Measurements from ENCODE around the gene SOX4.

The SOX4 gene

DNA sequence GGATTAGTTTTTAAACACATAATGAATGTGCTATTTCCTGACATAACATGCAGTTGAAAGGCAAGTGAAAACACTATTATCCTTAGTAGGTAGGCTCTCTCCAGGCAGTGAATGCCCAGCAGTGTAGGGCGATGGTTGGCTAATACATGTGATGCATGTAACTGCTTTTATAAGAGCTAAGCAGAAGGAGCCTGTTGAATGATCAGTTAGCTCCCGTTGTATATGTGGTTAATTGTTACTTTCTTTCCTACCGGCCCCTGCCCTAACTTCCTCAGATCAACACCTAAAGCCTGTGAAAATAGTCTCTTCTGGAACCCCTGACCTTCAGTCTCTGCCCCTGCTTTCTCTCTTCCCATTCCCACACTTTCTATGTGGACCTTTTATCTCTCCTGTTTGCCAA, 10.5 kb downstream of the SOX4 start:
- Histone ChIP-seq H3K4me3 (ENCODE audit: low read length) (no peak overlapping the region), H3K4me1 (ENCODE audit: insufficient read depth, low read length) (peaks cover 12% of the 10 kb centered on the region), H3K9me3 (ENCODE audit: insufficient read depth, low read depth, low read length) (no peaks in the 10 kb centered on the region), H3K36me3 (ENCODE audit: insufficient read depth, low read depth, low read length) (peaks cover 11% of the 10 kb centered on the region; the same call in 1 of the 2 replicates), H3K27ac (ENCODE audit: low read length) (no peak overlapping the region), H3K27me3 (ENCODE audit: insufficient read depth, low read length) (no peaks in the 10 kb centered on the region), H3K9ac (ENCODE audit: low read depth, low read length) (no peak overlapping the region)

GRCh38 chr6:21605166-21605565, 11.6 kb downstream of the SOX4 start:
- H3K36me3 ChIP-seq (ENCODE audit: insufficient read depth, low read depth, low read length) = 0 out of 2 replicates have a peak, but pooled peaks cover under 1% of the 10 kb centered on the region
- no peak overlapping the region for H3K27ac ChIP-seq (ENCODE audit: low read length)
- H3K27me3 ChIP-seq (ENCODE audit: insufficient read depth, low read length) = no peaks in the 10 kb centered on the region
- H3K4me1 ChIP-seq (ENCODE audit: insufficient read depth, low read length) = peaks cover 3% of the 10 kb centered on the region; the same call in 1 of the 2 replicates
- no peaks in the 10 kb centered on the region for H3K9me3 ChIP-seq (ENCODE audit: insufficient read depth, low read depth, low read length)
- no peak overlapping the region for H3K9ac ChIP-seq (ENCODE audit: low read depth, low read length)
- no peak overlapping the region for H3K4me3 ChIP-seq (ENCODE audit: low read length)

DNA sequence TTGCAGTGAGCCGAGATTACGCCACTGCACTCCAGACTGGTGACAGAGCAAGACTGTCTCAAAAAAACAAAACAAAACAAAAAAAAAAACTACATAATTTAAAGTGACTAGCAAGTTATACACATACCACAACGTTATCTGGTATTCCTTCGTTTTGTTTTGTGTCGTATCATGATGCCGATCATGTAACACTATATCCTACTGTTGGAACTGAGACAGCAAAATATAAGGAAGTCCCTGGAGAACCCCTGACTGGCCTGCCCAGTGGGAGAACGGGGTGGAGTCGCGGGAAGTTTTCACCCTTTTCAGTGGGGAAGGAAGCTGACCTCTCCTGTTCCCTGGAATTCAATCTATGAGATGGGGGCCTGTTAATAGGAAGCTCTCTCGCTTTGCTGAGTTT, 15.1 kb downstream of the SOX4 start:
- no peaks in the 10 kb centered on the region for H3K9me3 ChIP-seq (ENCODE audit: insufficient read depth, low read depth, low read length)
- 0 out of 2 replicates have a peak, but pooled peaks cover 2% of the 10 kb centered on the region for H3K4me1 ChIP-seq (ENCODE audit: insufficient read depth, low read length)
- H3K27ac ChIP-seq (ENCODE audit: low read length) = no peak overlapping the region
- no peaks in the 10 kb centered on the region for H3K27me3 ChIP-seq (ENCODE audit: insufficient read depth, low read length)
- no peak overlapping the region for H3K9ac ChIP-seq (ENCODE audit: low read depth, low read length)
- no peaks in the 10 kb centered on the region for H3K36me3 ChIP-seq (ENCODE audit: insufficient read depth, low read depth, low read length)
- H3K4me3 ChIP-seq (ENCODE audit: low read length) = no peak overlapping the region

DNA sequence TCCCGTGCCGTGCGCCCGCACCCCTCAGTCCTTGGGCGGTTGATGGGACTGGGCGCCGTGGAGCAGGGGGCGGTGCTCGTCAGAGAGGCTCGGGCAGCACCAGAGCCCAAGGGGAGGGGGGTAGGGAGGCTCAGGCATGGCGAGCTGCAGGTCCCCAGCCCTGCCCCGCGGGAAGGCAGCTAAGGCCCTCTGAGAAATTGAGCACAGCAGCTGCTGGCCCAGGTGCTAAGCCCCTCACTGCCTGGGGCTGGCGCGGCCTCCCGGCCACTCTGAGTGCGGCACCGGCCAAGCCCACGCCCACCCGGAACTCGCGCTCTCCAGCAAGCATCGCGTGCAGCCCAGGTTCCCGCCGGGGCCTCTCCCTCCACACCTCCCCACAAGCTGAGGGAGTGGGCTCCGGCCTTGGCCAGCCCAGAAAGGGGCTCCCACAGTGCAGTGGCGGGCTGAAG, 16.4 kb downstream of the SOX4 start:
- H3K4me3 ChIP-seq (ENCODE audit: low read length) = no peak overlapping the region
- H3K27ac ChIP-seq (ENCODE audit: low read length) = no peak overlapping the region
- H3K4me1 ChIP-seq (ENCODE audit: insufficient read depth, low read length) = 0 out of 2 replicates have a peak, but pooled peaks cover 3% of the 10 kb centered on the region
- no peaks in the 10 kb centered on the region for H3K9me3 ChIP-seq (ENCODE audit: insufficient read depth, low read depth, low read length)
- no peaks in the 10 kb centered on the region for H3K36me3 ChIP-seq (ENCODE audit: insufficient read depth, low read depth, low read length)
- H3K27me3 ChIP-seq (ENCODE audit: insufficient read depth, low read length) = no peaks in the 10 kb centered on the region
- H3K9ac ChIP-seq (ENCODE audit: low read depth, low read length) = no peak overlapping the region

DNA sequence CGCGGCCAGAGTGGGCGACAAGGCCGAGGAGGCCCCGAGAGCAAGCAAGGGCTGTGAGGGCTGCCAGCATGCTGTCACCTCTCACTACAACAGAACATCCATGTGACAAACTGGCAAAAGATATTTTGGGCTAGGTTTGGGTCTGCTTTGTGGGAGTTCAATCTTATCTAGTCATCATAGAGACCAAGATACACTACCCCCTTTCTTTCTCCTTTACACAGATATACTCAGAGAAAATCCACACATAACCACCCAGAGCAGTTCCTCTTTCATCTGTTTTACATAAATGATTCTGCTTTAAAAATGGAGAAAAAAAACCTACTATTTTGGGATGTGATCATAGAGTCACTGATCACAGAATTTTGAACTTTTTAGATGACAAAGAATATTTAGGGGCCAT, 16.8 kb downstream of the SOX4 start:
- no peak overlapping the region for H3K27ac ChIP-seq (ENCODE audit: low read length)
- H3K9ac ChIP-seq (ENCODE audit: low read depth, low read length) = no peak overlapping the region
- H3K36me3 ChIP-seq (ENCODE audit: insufficient read depth, low read depth, low read length) = no peaks in the 10 kb centered on the region
- H3K9me3 ChIP-seq (ENCODE audit: insufficient read depth, low read depth, low read length) = no peaks in the 10 kb centered on the region
- H3K27me3 ChIP-seq (ENCODE audit: insufficient read depth, low read length) = no peaks in the 10 kb centered on the region
- no peak overlapping the region for H3K4me3 ChIP-seq (ENCODE audit: low read length)
- H3K4me1 ChIP-seq (ENCODE audit: insufficient read depth, low read length) = 0 out of 2 replicates have a peak, but pooled peaks cover 3% of the 10 kb centered on the region

DNA sequence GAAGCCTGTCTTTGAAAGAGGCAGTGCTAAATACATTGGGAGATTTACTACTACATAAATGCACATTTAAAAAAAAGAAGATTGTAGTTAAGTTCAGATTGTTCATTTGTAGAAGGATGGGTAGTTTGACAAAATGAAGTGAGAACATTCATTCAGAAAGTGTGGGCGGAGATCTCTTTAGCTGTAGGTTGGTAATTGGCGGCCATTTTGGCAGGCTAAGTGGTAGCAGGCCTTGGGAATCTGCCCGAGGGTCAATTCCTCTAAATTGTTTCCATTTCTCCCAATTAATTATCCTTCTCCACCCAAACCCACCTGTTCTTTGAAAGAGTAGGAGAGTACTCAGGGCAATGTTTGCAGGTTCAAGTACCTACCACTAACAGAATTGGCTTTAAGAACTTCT, 17.9 kb downstream of the SOX4 start:
- Histone ChIP-seq H3K4me3 (ENCODE audit: low read length) (no peak overlapping the region), H3K27me3 (ENCODE audit: insufficient read depth, low read length) (no peaks in the 10 kb centered on the region), H3K4me1 (ENCODE audit: insufficient read depth, low read length) (0 out of 2 replicates have a peak, but pooled peaks cover 3% of the 10 kb centered on the region), H3K36me3 (ENCODE audit: insufficient read depth, low read depth, low read length) (no peaks in the 10 kb centered on the region), H3K9me3 (ENCODE audit: insufficient read depth, low read depth, low read length) (no peaks in the 10 kb centered on the region), H3K9ac (ENCODE audit: low read depth, low read length) (no peak overlapping the region), H3K27ac (ENCODE audit: low read length) (no peak overlapping the region)

GRCh38 chr6:21612067-21612745, 18.7 kb downstream of the SOX4 start:
- Histone ChIP-seq H3K27ac (ENCODE audit: low read length) (no peak overlapping the region), H3K27me3 (ENCODE audit: insufficient read depth, low read length) (no peaks in the 10 kb centered on the region), H3K9me3 (ENCODE audit: insufficient read depth, low read depth, low read length) (no peaks in the 10 kb centered on the region), H3K36me3 (ENCODE audit: insufficient read depth, low read depth, low read length) (no peaks in the 10 kb centered on the region), H3K4me1 (ENCODE audit: insufficient read depth, low read length) (0 out of 2 replicates have a peak, but pooled peaks cover 3% of the 10 kb centered on the region), H3K4me3 (ENCODE audit: low read length) (no peak overlapping the region), H3K9ac (ENCODE audit: low read depth, low read length) (no peak overlapping the region)

DNA sequence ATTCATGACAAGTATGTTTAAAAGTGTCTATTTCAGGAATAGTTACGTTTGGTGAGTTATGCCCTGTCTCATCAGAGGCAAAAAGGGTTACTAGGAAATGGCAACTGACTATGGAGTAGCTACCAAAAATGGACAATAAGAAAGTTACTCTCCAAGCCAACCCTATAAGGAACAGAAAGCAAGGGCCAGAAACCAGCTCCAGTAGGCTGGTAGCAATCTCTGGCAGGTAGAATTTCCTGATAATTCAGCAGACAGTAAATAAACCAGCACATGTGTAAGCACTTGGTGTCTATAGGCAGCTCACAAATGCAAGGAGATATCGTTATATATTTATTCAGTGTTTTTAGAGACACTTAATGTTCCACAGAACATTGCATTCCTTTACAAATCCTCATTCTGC, 20.3 kb downstream of the SOX4 start:
- Histone ChIP-seq H3K9ac (ENCODE audit: low read depth, low read length) (no peak overlapping the region), H3K27me3 (ENCODE audit: insufficient read depth, low read length) (no peaks in the 10 kb centered on the region), H3K9me3 (ENCODE audit: insufficient read depth, low read depth, low read length) (no peaks in the 10 kb centered on the region), H3K36me3 (ENCODE audit: insufficient read depth, low read depth, low read length) (no peaks in the 10 kb centered on the region), H3K4me1 (ENCODE audit: insufficient read depth, low read length) (0 out of 2 replicates have a peak, but pooled peaks cover 3% of the 10 kb centered on the region), H3K27ac (ENCODE audit: low read length) (no peak overlapping the region), H3K4me3 (ENCODE audit: low read length) (no peak overlapping the region)

GRCh38 chr6:21614226-21614625, 20.7 kb downstream of the SOX4 start:
- H3K9ac ChIP-seq (ENCODE audit: low read depth, low read length) = no peak overlapping the region
- H3K4me1 ChIP-seq (ENCODE audit: insufficient read depth, low read length) = 0 out of 2 replicates have a peak, but pooled peaks cover 3% of the 10 kb centered on the region
- H3K4me3 ChIP-seq (ENCODE audit: low read length) = no peak overlapping the region
- no peaks in the 10 kb centered on the region for H3K36me3 ChIP-seq (ENCODE audit: insufficient read depth, low read depth, low read length)
- H3K9me3 ChIP-seq (ENCODE audit: insufficient read depth, low read depth, low read length) = no peaks in the 10 kb centered on the region
- no peaks in the 10 kb centered on the region for H3K27me3 ChIP-seq (ENCODE audit: insufficient read depth, low read length)
- H3K27ac ChIP-seq (ENCODE audit: low read length) = no peak overlapping the region

GRCh38 chr6:21615504-21615903, 22.0 kb downstream of the SOX4 start:
- no peaks in the 10 kb centered on the region for H3K27me3 ChIP-seq (ENCODE audit: insufficient read depth, low read length)
- no peak overlapping the region for H3K27ac ChIP-seq (ENCODE audit: low read length)
- H3K4me3 ChIP-seq (ENCODE audit: low read length) = no peak overlapping the region
- H3K9ac ChIP-seq (ENCODE audit: low read depth, low read length) = no peak overlapping the region
- H3K36me3 ChIP-seq (ENCODE audit: insufficient read depth, low read depth, low read length) = no peaks in the 10 kb centered on the region
- H3K4me1 ChIP-seq (ENCODE audit: insufficient read depth, low read length) = 0 out of 2 replicates have a peak, but pooled peaks cover 3% of the 10 kb centered on the region
- no peaks in the 10 kb centered on the region for H3K9me3 ChIP-seq (ENCODE audit: insufficient read depth, low read depth, low read length)

GRCh38 chr6:21616005-21616404, 22.5 kb downstream of the SOX4 start:
- no peaks in the 10 kb centered on the region for H3K9me3 ChIP-seq (ENCODE audit: insufficient read depth, low read depth, low read length)
- H3K27ac ChIP-seq (ENCODE audit: low read length) = no peak overlapping the region
- no peak overlapping the region for H3K9ac ChIP-seq (ENCODE audit: low read depth, low read length)
- H3K36me3 ChIP-seq (ENCODE audit: insufficient read depth, low read depth, low read length) = no peaks in the 10 kb centered on the region
- 0 out of 2 replicates have a peak, but pooled peaks cover 3% of the 10 kb centered on the region for H3K4me1 ChIP-seq (ENCODE audit: insufficient read depth, low read length)
- no peaks in the 10 kb centered on the region for H3K27me3 ChIP-seq (ENCODE audit: insufficient read depth, low read length)
- no peak overlapping the region for H3K4me3 ChIP-seq (ENCODE audit: low read length)

GRCh38 chr6:21625642-21626041, 32.1 kb downstream of the SOX4 start:
- Histone ChIP-seq H3K27ac (ENCODE audit: low read length) (no peak overlapping the region), H3K4me3 (ENCODE audit: low read length) (no peak overlapping the region), H3K36me3 (ENCODE audit: insufficient read depth, low read depth, low read length) (no peaks in the 10 kb centered on the region), H3K9ac (ENCODE audit: low read depth, low read length) (no peak overlapping the region), H3K4me1 (ENCODE audit: insufficient read depth, low read length) (no peaks in the 10 kb centered on the region), H3K9me3 (ENCODE audit: insufficient read depth, low read depth, low read length) (no peaks in the 10 kb centered on the region; the same call in 1 of the 2 replicates), H3K27me3 (ENCODE audit: insufficient read depth, low read length) (no peaks in the 10 kb centered on the region)
